HL-60 (cell line): ENCODE results near the gene RASSF5.

ENCODE experiments used
- DNase-seq, 2 experiments: peaks; one replicate each; pipeline ENCODE4 v3.0.0-alpha.2; 2010 to 2020; ENCODE audit warnings: low read depth in 1 of 2, low spot score in 1 of 2
- H3K27ac ChIP-seq: fragments of 250-450 bp; sonication (Bioruptor Pico); replicated peaks from 2 replicates; pipeline ENCODE4 v1.5.1; 2020; ENCODE audit warnings: mild to moderate bottlenecking, moderate library complexity
- H3K27me3 ChIP-seq: fragments of 250-450 bp; sonication (Bioruptor Pico); 2 replicates; pipeline ENCODE4 v1.5.1; 2021; ENCODE audit warnings: mild to moderate bottlenecking, moderate library complexity; ENCODE audit not compliant: insufficient read depth, poor library complexity, severe bottlenecking
- H3K4me3 ChIP-seq: replicated peaks from 2 replicates; pipeline ENCODE4 v1.5.1; 2011; ENCODE audit warnings: mild to moderate bottlenecking, control low read depth, low read length; ENCODE audit not compliant: insufficient read depth
- CTCF ChIP-seq: IDR thresholded peaks from one replicate; pipeline ENCODE4 v1.5.1; 2011; ENCODE audit warnings: low read length, control low read depth, inconsistent platforms; ENCODE audit not compliant: insufficient read depth
- GABPA ChIP-seq: IDR thresholded peaks from 2 replicates; pipeline ENCODE4 v1.6.1; 2012; ENCODE audit warnings: low read depth
- POLR2AphosphoS5 ChIP-seq: IDR thresholded peaks from 2 replicates; pipeline ENCODE4 v1.6.1; 2012; ENCODE audit warnings: low read depth
- REST ChIP-seq: IDR thresholded peaks from 2 replicates; pipeline ENCODE4 v1.6.1; 2012; ENCODE audit warnings: low read depth; ENCODE audit not compliant: insufficient replicate concordance
- SPI1 ChIP-seq: IDR thresholded peaks from 2 replicates; pipeline ENCODE4 v1.6.1; 2012; ENCODE audit warnings: low read depth, mild to moderate bottlenecking, borderline replicate concordance

RASSF5 gene

GRCh38 chr1:206464456-206464964 lies 42.8 kb upstream of the RASSF5 start:
- no peak for TF ChIP-seq SPI1
- TF ChIP-seq CTCF = no peak
- TF ChIP-seq POLR2AphosphoS5 = no peak
- TF ChIP-seq GABPA = no peak
- TF ChIP-seq REST = no peak
- no peak overlapping the region for H3K4me3 ChIP-seq
- no peaks in the 10 kb centered on the region for H3K27me3 ChIP-seq
- DNase-seq = no peak
- H3K27ac ChIP-seq = no peak overlapping the region

GRCh38 chr1:206465951-206466350 lies 41.4 kb upstream of the RASSF5 start:
- Histone ChIP-seq H3K27me3 (no peaks in the 10 kb centered on the region), H3K27ac (no peak overlapping the region), H3K4me3 (no peak overlapping the region)
- no peak for TF ChIP-seq REST
- TF ChIP-seq CTCF = no peak
- TF ChIP-seq POLR2AphosphoS5 = no peak
- TF ChIP-seq SPI1 = no peak
- no peak for TF ChIP-seq GABPA
- no peak for DNase-seq

GRCh38 chr1:206466840-206467649 lies 40.3 kb upstream of the RASSF5 start:
- Histone ChIP-seq H3K4me3 (no peak overlapping the region), H3K27me3 (no peaks in the 10 kb centered on the region), H3K27ac (peak overlapping the region; percentile 20)
- DNase-seq = no peak
- TF ChIP-seq SPI1 = no peak
- TF ChIP-seq POLR2AphosphoS5 = no peak
- TF ChIP-seq CTCF = no peak
- no peak for TF ChIP-seq REST
- no peak for TF ChIP-seq GABPA
